Caco-2 (cell line): ENCODE measurements around the gene NFE2L2. TPM values are rescaled to one million over a fixed set of nuclear protein-coding genes. Genes with fewer than 3 reads are reported as not detected.
A peak's percentile ranks its signal among the peaks of the same experiment; 100 is the strongest.

Experiments
- BruUV-seq: library from RNA; stranded (reverse); fragments of 400-500 nt; replicated peaks from 2 replicates; lab custom pipeline; 2021; lab: Mats Ljungman, UMichigan
- CTCF ChIA-PET: fragments of 300-600 bp; sonication (Branson Sonifier 250); formaldehyde crosslinking; loops from one replicate; lab custom pipeline; 2022; ENCODE audit warnings: antibody characterized with exemption; lab: Charles Lee
- POLR2A ChIA-PET: fragments of 300-600 bp; sonication (Branson Sonifier 250); formaldehyde crosslinking; loops from one replicate; lab custom pipeline; 2022; ENCODE audit warnings: antibody characterized with exemption; lab: Charles Lee
- DNase-seq, 2 experiments: peaks; one replicate each; pipeline versions ENCODE4 v3.0.0 to v3.0.0-alpha.2; 2020 to 2022
- H3K27me3 ChIP-seq: replicated peaks from 2 replicates; pipeline ENCODE4 v1.6.0; 2011; ENCODE audit warnings: low read length; ENCODE audit not compliant: control insufficient read depth, insufficient read depth
- H3K36me3 ChIP-seq: 2 replicates; pipeline ENCODE4 v1.5.1; 2011; ENCODE audit warnings: low read length; ENCODE audit not compliant: control insufficient read depth, insufficient read depth
- H3K4me1 ChIP-seq: fragments of 250-450 bp; sonication (Bioruptor Pico); 2 replicates; pipeline ENCODE4 v1.5.1; 2020; ENCODE audit warnings: mild to moderate bottlenecking
- H3K4me3 ChIP-seq: 2 replicates; pipeline ENCODE4 v1.5.1; 2011; ENCODE audit warnings: low read depth, mild to moderate bottlenecking, control low read depth, low read length
- H3K9me3 ChIP-seq: fragments of 250-450 bp; sonication (Bioruptor Pico); 2 replicates; pipeline ENCODE4 v1.5.1; 2020; ENCODE audit warnings: mild to moderate bottlenecking, moderate library complexity
- H3K27ac Mint-ChIP-seq: one replicate; pipeline ENCODE4 v1.8.0; 2022; ENCODE audit warnings: mixed read lengths; ENCODE audit not compliant: unreplicated experiment
- H3K27me3 Mint-ChIP-seq: one replicate; pipeline ENCODE4 v1.8.0; 2022; ENCODE audit warnings: mixed read lengths; ENCODE audit not compliant: insufficient read depth, unreplicated experiment
- H3K36me3 Mint-ChIP-seq: one replicate; pipeline ENCODE4 v1.8.0; 2022; ENCODE audit warnings: mild to moderate bottlenecking, mixed read lengths; ENCODE audit not compliant: insufficient read depth, unreplicated experiment
- H3K4me1 Mint-ChIP-seq: one replicate; pipeline ENCODE4 v1.8.0; 2022; ENCODE audit warnings: low read depth, mixed read lengths; ENCODE audit not compliant: unreplicated experiment
- H3K4me3 Mint-ChIP-seq: one replicate; pipeline ENCODE4 v1.8.0; 2022; ENCODE audit warnings: mild to moderate bottlenecking, moderate library complexity, mixed read lengths; ENCODE audit not compliant: unreplicated experiment
- H3K9me3 Mint-ChIP-seq: one replicate; pipeline ENCODE4 v1.8.0; 2022; ENCODE audit warnings: mixed read lengths; ENCODE audit not compliant: unreplicated experiment
- intact Hi-C: fragments of 100-400 bp; cut with micrococcal nuclease; formaldehyde crosslinking; loops from one replicate; pipeline ENCODE4 v1.10.0; 2022; ENCODE audit not compliant: unreplicated experiment
- total RNA-seq: library from RNA; stranded (reverse); gene quantifications from 2 replicates; pipeline ENCODE4 v1.2.3, GENCODE V29; 2022
- TF ChIP-seq, protein P1 (sequence below), 2 experiments: fragments of 200-600 bp in 1 of 2; IDR thresholded peaks; 1 replicate in 1 of 2; 2 replicates in 1 of 2; pipeline versions ENCODE4 v1.5.1 to v1.8.0; 2011 to 2022; ENCODE audit warnings: antibody characterized with exemption in 1 of 2, control low read depth in 1 of 2, inconsistent platforms in 1 of 2, low read depth in 1 of 2, low read length in 1 of 2, mild to moderate bottlenecking in 1 of 2, moderate library complexity in 1 of 2; ENCODE audit not compliant: insufficient read depth in 1 of 2, severe bottlenecking in 1 of 2, unreplicated experiment in 1 of 2

The NFE2L2 gene
- total RNA-seq, 1 experiment from 2014 or later = 75.7 TPM

DNA sequence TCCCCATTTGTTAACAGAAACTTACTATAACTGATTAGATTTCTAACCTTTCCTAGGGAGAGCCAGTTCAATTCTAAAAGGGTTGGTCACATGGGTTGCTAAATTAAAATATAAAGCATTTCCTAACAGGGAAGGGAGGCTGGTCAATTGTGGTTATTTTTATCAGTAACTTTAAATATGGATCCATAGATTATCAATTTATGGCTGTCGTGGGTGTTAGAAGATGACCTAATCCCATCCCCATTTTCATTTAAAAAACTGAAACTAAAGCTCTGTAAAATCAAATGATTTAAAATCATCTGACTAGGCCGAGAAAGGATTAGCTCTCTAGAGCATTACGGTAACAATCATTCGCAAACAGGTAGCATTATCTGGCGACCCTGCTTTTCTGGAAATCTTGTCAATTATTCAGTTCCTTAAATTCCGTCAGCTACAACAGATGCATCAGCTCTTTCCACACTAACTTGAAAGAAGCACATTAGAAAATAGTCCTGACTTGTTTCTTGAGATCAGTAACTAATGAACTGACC lies 52.9 kb downstream of the NFE2L2 start:
- TF ChIP-seq, protein P1, sequence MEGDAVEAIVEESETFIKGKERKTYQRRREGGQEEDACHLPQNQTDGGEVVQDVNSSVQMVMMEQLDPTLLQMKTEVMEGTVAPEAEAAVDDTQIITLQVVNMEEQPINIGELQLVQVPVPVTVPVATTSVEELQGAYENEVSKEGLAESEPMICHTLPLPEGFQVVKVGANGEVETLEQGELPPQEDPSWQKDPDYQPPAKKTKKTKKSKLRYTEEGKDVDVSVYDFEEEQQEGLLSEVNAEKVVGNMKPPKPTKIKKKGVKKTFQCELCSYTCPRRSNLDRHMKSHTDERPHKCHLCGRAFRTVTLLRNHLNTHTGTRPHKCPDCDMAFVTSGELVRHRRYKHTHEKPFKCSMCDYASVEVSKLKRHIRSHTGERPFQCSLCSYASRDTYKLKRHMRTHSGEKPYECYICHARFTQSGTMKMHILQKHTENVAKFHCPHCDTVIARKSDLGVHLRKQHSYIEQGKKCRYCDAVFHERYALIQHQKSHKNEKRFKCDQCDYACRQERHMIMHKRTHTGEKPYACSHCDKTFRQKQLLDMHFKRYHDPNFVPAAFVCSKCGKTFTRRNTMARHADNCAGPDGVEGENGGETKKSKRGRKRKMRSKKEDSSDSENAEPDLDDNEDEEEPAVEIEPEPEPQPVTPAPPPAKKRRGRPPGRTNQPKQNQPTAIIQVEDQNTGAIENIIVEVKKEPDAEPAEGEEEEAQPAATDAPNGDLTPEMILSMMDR (IDR thresholded peaks at IDR 0.05; ENCODE audit: insufficient read depth in 1 of 2, low read depth in 1 of 2, low read length in 1 of 2, severe bottlenecking in 1 of 2, unreplicated experiment in 1 of 2) = no peak
- H3K27ac Mint-ChIP-seq = peak overlapping the region; percentile 99
- Histone ChIP-seq H3K9me3 (no peaks in the 10 kb centered on the region), H3K36me3 (no peaks in the 10 kb centered on the region), H3K4me3 (peak overlapping the region; percentile 72), H3K4me1 (peaks cover 22% of the 10 kb centered on the region), H3K27me3 (no peaks in the 10 kb centered on the region)
- H3K27me3 Mint-ChIP-seq = no peaks in the 10 kb centered on the region
- ChIA-PET CTCF (interaction anchor here (0.7 to 1.5 kb wide), 3 partner anchors 10 to 53 kb away, joined by 4 read pairs; no protein-coding TSS in a partner anchor), POLR2A (interaction anchor here (0.6 to 1.7 kb wide), 7 partner anchors 8 to 943 kb away, joined by 3 to 22 read pairs (median 5); partner anchors contain the start of genes MTX2 and NFE2L2)
- peaks cover 5% of the 10 kb centered on the region for H3K4me1 Mint-ChIP-seq
- H3K9me3 Mint-ChIP-seq = no peaks in the 10 kb centered on the region
- DNase-seq = no peak
- H3K4me3 Mint-ChIP-seq = peak overlapping the region; percentile 87
- intact Hi-C loops = loop anchor here (1.0 to 2.0 kb wide), 5 partner anchors 24 to 187 kb away; no protein-coding TSS in a partner anchor
- peaks cover 54% of the 10 kb centered on the region for H3K36me3 Mint-ChIP-seq
- TSS peak; percentile 95 for BruUV-seq

DNA sequence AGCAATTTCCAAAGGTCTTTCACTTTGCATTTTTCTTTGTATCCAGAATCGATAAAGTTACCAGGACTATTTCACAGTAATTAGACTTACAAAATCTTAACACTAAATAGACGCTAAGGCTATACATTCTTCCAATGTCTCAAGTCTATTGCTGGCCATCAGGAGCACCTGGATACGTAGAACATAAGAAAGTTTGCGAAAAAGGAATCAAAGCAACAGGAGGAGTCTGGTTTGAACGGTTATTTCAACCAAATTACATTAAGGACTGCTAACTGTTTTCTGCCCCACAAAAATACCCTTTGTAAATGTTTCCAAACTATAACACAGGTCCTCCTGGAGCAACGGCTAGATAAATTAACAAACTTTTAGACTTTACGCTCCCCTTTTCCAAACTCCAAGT lies 53.4 kb downstream of the NFE2L2 start:
- H3K9me3 ChIP-seq = no peaks in the 10 kb centered on the region
- Mint-ChIP-seq H3K36me3 (peaks cover 49% of the 10 kb centered on the region), H3K27me3 (no peaks in the 10 kb centered on the region), H3K27ac (peak overlapping the region; percentile 99), H3K4me1 (peaks cover under 1% of the 10 kb centered on the region), H3K4me3 (peak overlapping the region; percentile 87), H3K9me3 (no peaks in the 10 kb centered on the region)
- TF ChIP-seq, protein P1 (IDR thresholded peaks at IDR 0.05; ENCODE audit: insufficient read depth in 1 of 2, low read depth in 1 of 2, low read length in 1 of 2, severe bottlenecking in 1 of 2, unreplicated experiment in 1 of 2) = no peak
- ChIA-PET POLR2A (interaction anchor here (0.6 to 1.7 kb wide), 5 partner anchors 10 to 53 kb away, joined by 3 to 22 read pairs (median 9); partner anchors contain the start of gene NFE2L2), CTCF (interaction anchor here (0.7 to 1.4 kb wide), 2 partner anchors 10 to 46 kb away, joined by 4 read pairs; no protein-coding TSS in a partner anchor)
- no TSS peak for BruUV-seq
- H3K4me3 ChIP-seq = peak overlapping the region; percentile 72
- peaks cover 22% of the 10 kb centered on the region for H3K4me1 ChIP-seq
- no peak for DNase-seq
- no peaks in the 10 kb centered on the region for H3K27me3 ChIP-seq
- no peaks in the 10 kb centered on the region for H3K36me3 ChIP-seq
- intact Hi-C loops = no loop called here

DNA sequence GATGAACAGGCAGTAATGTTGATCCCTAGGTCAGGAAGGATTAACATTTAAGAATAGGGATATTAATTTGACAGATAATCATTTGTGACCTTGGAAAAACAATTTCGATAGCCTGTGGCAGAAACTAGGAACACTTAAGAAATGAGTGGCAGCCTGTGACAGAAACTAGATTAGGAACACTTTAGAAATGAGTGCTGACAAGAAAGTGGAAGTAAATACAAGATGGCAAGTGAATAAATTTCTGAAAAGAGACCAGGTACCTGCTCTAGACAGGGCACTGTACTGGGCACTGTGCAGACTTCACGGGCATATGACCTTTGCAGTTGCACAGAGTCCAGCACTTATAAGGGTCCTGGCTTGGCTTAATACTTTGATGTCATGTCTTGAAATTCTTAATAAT lies 57.4 kb downstream of the NFE2L2 start:
- no peak for DNase-seq
- intact Hi-C loops = no loop called here
- Histone ChIP-seq H3K4me3 (no peak overlapping the region), H3K4me1 (peaks cover 10% of the 10 kb centered on the region; the same call in 1 of the 2 replicates), H3K9me3 (no peaks in the 10 kb centered on the region), H3K27me3 (no peaks in the 10 kb centered on the region), H3K36me3 (no peaks in the 10 kb centered on the region)
- POLR2A ChIA-PET = no interaction called here
- no peaks in the 10 kb centered on the region for H3K9me3 Mint-ChIP-seq
- TF ChIP-seq, protein P1 (IDR thresholded peaks at IDR 0.05; ENCODE audit: insufficient read depth in 1 of 2, low read depth in 1 of 2, low read length in 1 of 2, severe bottlenecking in 1 of 2, unreplicated experiment in 1 of 2) = no peak
- peaks cover 9% of the 10 kb centered on the region for H3K36me3 Mint-ChIP-seq
- H3K27me3 Mint-ChIP-seq = no peaks in the 10 kb centered on the region
- BruUV-seq = no TSS peak
- H3K4me1 Mint-ChIP-seq = no peaks in the 10 kb centered on the region
- CTCF ChIA-PET = no interaction called here
- no peak overlapping the region for H3K4me3 Mint-ChIP-seq
- H3K27ac Mint-ChIP-seq = no peak overlapping the region
